Tongue (tissue), 2 donors: Measurements from ENCODE around the gene LCE7A. TPM values are rescaled to one million over a fixed set of nuclear protein-coding genes. Genes with fewer than 3 reads are reported as not detected.

Source experiments
- DNase-seq: peaks from one replicate; pipeline ENCODE4 v3.0.0-alpha.2; 2015
- total RNA-seq: library from RNA; depleted of rRNA; stranded (reverse); fragments of >200 nt; gene quantifications from one replicate; pipeline ENCODE4 v1.2.3, GENCODE V29; 2014

LCE7A gene
- total RNA-seq, 1 donor from 2014 or later: not detected

DNA sequence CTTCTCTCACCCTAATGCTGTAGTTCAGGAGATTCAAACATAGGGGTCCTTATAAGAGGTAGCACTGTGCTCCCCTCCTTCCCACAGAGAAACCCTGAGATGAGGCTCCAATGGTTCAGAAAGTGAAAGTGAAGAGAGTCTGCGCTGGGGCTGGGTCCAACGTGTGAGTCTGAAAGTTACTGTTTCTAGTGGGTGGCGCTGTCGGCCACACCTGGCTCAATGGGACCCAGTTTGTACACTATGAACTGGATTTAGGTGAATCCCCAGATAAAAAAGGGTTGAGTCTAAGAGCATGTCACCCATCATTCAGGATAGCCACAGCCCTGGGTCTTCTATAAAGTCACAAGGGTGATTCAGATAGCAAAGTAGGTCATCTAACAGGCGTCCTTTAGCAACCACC lies 21.1 kb downstream of the LCE7A start:
- DNase-seq: no peak

- no peak for DNase-seq
These were observed 24.3 kb downstream of the LCE7A start for GRCh38 chr1:152884085-152884484.

DNA sequence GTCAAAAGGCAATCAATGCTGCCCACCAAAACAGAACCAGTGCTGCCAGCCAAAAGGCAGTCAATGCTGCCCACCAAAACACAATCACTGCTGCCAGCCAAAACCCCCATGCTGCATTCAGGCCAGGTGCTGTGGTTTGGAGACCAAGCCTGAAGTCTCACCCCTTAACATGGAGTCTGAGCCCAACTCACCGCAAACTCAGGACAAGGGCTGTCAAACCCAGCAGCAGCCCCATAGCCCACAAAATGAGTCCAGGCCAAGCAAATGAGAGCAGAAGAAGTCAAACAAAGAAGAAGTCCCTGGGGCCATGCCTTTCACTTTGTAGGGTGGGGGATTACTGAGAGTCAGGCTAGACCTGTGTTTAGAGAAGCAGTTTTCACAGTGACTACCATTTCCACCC lies 24.7 kb downstream of the LCE7A start:
- no peak for DNase-seq

DNA sequence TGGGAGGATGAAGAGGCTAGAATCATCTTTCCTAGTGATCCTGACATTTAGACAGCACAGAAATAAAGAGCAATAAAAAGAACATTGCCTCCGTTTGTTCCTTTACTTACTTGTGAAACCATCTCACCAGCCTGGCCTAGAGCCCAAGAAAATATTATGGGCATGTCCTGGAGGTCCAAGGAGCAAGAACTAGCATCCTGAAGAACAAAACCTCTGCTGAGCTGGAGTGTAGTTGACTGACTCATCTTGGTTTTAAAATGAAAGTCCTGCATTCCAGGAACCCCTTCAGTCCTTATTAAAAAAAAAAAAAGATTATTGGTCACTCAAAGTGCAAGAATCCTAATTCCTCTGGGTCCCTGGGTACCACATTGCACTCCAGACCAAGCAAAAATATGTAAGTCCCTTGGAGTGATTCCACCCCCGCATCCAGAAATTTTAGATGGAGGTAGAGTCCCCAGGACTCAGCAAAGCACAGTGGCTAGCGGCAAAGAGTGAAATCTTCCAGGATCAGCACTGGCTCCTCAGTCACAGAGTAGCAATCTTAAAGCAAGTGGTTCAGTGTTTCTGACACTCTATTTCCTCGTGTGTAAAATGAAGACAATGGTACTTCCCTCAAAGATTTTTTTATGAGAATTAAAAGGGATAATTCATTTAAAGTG lies 25.3 kb downstream of the LCE7A start:
- no peak for DNase-seq

GRCh38 chr1:152886085-152886484 lies 26.3 kb downstream of the LCE7A start:
- peak; percentile 53 for DNase-seq

DNA sequence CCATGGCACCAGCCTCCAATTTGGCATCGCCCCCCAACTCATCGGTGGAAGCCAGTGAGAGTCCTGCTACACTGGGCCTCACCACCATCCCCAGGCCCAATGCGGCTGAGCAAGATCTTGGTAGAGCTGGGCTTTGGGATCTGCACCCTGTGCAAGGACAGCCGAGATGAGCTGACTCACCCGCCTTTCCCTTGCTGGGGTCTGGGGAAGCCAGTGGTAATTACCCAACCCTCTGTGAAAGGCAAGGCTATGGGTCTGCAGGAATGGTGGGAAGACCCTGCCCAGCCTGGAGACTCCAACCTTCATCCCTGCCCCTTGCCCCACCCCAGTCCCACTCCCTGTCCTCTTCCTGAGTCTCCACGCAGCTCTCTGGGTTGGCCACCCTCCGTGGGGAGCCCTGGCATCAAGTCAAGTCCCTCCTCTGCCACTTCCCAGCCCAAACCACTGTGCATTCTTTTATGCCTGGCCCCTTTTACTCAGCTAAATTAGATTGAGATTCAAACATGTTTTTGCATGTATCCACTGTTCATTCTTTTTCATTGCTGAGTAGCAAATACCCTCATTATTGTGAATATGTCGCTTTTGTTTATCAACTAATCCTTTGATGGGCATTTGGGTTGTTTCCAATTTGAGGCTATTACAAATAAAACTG lies 27.1 kb downstream of the LCE7A start:
- DNase-seq: peak; percentile 43

DNA sequence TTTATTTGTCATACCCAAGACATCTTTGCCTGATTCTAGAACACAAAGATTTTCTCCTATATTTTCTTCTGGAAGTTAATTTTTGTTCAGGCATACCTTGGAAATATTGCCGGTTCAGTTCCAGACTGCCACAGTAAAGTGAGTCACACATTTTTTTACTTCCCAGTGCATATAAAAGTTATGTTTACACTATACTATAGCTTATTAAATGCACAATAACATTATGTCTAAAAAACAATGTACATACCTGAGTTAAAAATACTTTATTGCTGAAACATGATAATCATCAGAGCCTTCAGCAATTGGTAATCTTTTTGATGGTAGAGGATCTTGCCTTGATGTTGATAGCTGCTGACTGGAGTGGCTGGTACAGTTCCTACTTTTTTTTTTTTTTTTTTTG lies 28.3 kb downstream of the LCE7A start:
- no peak for DNase-seq

DNA sequence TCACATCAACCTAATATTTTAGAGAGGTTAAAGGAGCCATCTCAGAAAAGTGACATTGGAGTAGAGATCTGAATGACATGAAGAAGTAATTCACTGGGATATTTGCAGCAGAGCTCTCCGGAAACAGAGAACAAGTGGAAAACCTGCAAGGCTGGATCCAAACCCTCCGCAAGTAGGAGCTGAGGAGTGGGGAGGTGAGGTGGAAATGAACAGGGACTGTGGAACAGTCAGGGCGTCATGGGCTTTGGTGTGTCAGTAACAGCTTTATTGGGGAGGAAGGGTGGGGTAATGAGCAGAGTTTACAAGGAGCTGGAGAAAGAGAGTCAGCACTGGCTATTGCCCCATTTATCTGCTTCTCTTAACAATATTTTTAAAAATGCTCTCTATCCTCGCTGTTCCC lies 39.2 kb downstream of the LCE7A start:
- DNase-seq: no peak

DNA sequence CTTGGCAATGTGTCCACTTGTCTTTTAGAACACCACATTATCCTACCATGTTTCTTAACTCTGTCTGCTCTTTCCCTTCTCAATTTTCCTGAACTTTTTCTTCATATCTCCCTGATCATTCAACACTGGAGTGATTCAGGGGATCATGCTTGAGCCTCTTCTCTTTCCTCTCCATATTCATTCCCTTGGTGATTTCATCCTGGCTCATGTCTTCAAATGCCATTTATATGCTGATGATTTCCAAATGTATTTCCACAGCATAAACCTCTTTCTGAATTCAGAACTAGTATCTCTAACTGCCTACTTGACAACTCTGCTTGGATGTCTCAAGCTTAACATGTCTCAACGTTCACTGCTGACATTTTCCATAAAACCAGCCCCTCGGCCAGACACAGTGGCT lies 40.1 kb downstream of the LCE7A start:
- peak; percentile 20 for DNase-seq

DNA sequence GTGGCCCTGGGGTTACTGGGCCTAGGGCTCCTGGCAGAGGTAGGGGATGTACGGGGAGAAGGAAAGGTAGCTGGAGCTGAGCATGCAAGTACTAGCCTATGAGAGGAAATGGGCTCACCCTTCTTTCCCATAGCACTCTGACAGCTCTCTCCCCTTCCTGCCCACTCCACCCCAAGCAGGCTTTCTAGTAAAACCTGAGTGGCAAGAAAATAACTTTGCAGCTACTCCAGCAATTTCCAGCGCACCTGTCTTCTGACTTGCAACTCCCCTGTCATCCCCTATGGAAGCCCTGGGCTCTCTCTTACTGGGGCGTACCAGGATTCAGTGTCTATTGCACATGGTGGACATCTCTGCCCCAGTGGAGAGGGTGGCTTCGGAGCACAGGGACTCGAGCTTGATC lies 41.8 kb downstream of the LCE7A start:
- DNase-seq: peak; percentile 30

GRCh38 chr1:152902636-152903035 lies 42.8 kb downstream of the LCE7A start:
- peak; percentile 17 for DNase-seq

GRCh38 chr1:152904688-152905440 lies 45.1 kb downstream of the LCE7A start:
- no peak for DNase-seq

DNA sequence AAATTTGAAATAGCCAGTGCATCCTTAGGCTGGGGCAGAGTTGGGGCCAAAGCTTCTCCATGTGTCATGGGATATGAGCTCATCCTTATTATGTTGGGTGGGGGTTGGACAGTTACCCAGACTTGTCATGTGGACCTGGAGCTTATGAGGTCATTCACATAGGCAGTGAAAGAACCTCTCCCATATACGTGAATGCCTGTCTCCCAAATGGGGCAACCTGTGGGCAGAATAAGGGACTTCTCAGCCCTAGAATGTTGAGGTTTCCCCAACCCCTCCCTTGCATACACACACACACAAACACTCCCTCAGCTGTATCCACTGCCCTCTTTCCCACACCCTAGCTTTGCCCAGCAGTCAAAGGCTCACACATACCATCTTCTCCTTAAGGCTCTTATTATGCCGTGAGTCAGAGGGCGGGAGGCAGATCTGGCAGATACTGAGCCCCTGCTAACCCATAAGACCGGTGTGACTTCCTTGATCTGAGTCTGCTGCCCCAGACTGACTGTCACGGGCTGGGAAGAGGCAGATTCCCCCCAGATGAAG lies 46.3 kb downstream of the LCE7A start:
- peak; percentile 5 for DNase-seq

DNA sequence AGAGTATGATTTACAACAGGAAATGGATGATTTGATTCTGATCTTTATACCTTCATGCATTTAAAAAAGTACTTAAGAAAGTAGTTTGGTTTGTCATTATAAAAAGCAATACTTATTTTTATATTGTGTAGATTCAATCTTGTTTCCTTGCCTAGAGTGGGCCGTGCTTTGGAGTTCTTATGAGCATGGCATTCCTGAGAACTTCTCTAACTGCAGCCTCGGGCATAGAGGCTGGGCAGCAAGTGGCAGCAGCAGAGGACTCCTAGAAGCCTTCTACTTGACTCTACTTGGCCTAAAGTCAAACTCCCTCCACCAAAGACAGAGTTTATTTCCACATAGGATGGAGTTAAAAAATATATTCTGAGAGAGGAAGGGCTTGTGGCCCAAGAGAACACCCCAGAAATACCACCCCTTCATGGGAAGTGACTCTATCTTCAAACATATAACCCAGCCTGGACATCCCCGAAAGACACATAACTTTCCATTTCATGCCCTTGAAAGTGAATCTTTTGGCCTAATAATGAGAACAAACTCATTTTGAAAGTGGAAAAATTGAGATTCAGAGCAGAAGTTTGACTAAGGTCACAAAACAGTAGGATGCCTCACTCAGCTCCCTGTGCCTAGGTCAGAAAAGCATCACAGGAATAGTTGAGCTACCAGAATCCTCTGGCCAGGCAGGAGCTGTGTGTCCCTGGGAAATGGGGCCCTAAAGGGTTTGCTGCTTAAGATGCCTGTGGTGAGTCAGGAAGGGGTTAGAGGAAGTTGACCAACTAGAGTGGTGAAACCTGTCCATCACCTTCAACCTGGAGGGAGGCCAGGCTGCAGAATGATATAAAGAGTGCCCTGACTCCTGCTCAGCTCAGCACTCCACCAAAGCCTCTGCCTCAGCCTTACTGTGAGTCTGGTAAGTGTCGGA lies 48.1 kb downstream of the LCE7A start, which contains the start of gene IVL:
TSS of gene IVL (plus strand) at position 861 of the 916 bp plus-strand sequence. CDS start 1,252 bp downstream, outside the sequence.
- DNase-seq: no peak

GRCh38 chr1:152909206-152909605 lies 49.4 kb downstream of the LCE7A start:
- no peak for DNase-seq

Other genes with a start within 250 kb of the LCE7A start
- gene LCE3B, start 246.2 kb upstream of the LCE7A start, total RNA-seq: not detected
- gene LCE3A, start 236.9 kb upstream of the LCE7A start, total RNA-seq: not detected
- not detected for gene LCE2D, start 196.6 kb upstream of the LCE7A start, total RNA-seq
- gene LCE2C, start 184.7 kb upstream of the LCE7A start, total RNA-seq: not detected
- not detected for gene LCE2B, start 173.9 kb upstream of the LCE7A start, total RNA-seq
- gene LCE2A, start 161.7 kb upstream of the LCE7A start, total RNA-seq: not detected
- not detected for gene LCE4A, start 151.8 kb upstream of the LCE7A start, total RNA-seq
- 0.21 TPM for gene KPRP, start 102.0 kb upstream of the LCE7A start, total RNA-seq
- not detected for gene LCE1F, start 84.9 kb upstream of the LCE7A start, total RNA-seq
- gene LCE1E, start 73.7 kb upstream of the LCE7A start, total RNA-seq: not detected
- not detected for gene LCE1D, start 63.3 kb upstream of the LCE7A start, total RNA-seq
- gene LCE1C, start 53.3 kb upstream of the LCE7A start, total RNA-seq: not detected
- gene LCE1B, start 48.0 kb upstream of the LCE7A start, total RNA-seq: not detected
- gene LCE1A, start 32.5 kb upstream of the LCE7A start, total RNA-seq: not detected
- gene LCE6A, start 17.1 kb upstream of the LCE7A start, total RNA-seq: not detected
- not detected for gene SMCP, start 18.3 kb downstream of the LCE7A start, total RNA-seq
- 7.7 TPM for gene IVL, start 48.5 kb downstream of the LCE7A start, total RNA-seq
- not detected for gene SPRR5, start 87.2 kb downstream of the LCE7A start, total RNA-seq
- gene SPRR4, start 110.7 kb downstream of the LCE7A start, total RNA-seq: not detected
- not detected for gene SPRR1A, start 124.1 kb downstream of the LCE7A start, total RNA-seq
- 58.0 TPM for gene SPRR3, start 141.8 kb downstream of the LCE7A start, total RNA-seq
- gene SPRR1B, start 171.2 kb downstream of the LCE7A start, total RNA-seq: 1.3 TPM
- not detected for gene SPRR2D, start 181.1 kb downstream of the LCE7A start, total RNA-seq
- 3.1 TPM for gene SPRR2A, start 197.5 kb downstream of the LCE7A start, total RNA-seq
- gene SPRR2B, start 211.6 kb downstream of the LCE7A start, total RNA-seq: not detected
- gene SPRR2E, start 234.5 kb downstream of the LCE7A start, total RNA-seq: not detected